Transverse colon (tissue), 4 donors: ENCODE measurements around the gene RAB11FIP5. TPM values are rescaled to one million over a fixed set of nuclear protein-coding genes. Genes with fewer than 3 reads are reported as not detected.
A peak's percentile ranks its signal among the peaks of the same experiment; 100 is the strongest.

ENCODE experiments used
- DNase-seq: peaks from one replicate; pipeline ENCODE4 v3.0.0-alpha.2; 2019
- H3K27ac ChIP-seq, 4 donors: fragments of 200-600 bp; sonication (generic); 2 replicates each; pipeline ENCODE4 v1.5.1; 2016 to 2018; ENCODE audit warnings: inconsistent platforms in 4 of 4
- H3K27me3 ChIP-seq: fragments of 200-600 bp; sonication (generic); 2 replicates; pipeline ENCODE4 v1.5.1; 2017; ENCODE audit warnings: inconsistent platforms
- H3K36me3 ChIP-seq, 4 donors: fragments of 200-600 bp; sonication (generic); 2 replicates each; pipeline ENCODE4 v1.5.1; 2017 to 2019; ENCODE audit warnings: inconsistent platforms in 4 of 4
- H3K4me1 ChIP-seq, 4 donors: fragments of 200-600 bp; sonication (generic); 2 replicates each; pipeline ENCODE4 v1.5.1; 2017 to 2020; ENCODE audit warnings: inconsistent platforms in 4 of 4
- H3K4me3 ChIP-seq, 4 donors: fragments of 200-600 bp; sonication (generic); 1 replicate in 1 of 4; 2 replicates in 3 of 4; pipeline versions ENCODE4 v1.5.1 to v1.6.1; 2017 to 2019; ENCODE audit warnings: inconsistent platforms in 4 of 4
- H3K9me3 ChIP-seq, 2 donors: fragments of 200-600 bp; sonication (generic); 2 replicates each; pipeline ENCODE4 v1.5.1; 2017 to 2019; ENCODE audit warnings: inconsistent platforms in 2 of 2
- CTCF ChIP-seq, 5 experiments: fragments of 200-600 bp in 3 of 5; fragments of 450-650 bp in 2 of 5; sonication (generic) in 3 of 5; IDR thresholded peaks; 1 replicate in 2 of 5; 2 replicates in 3 of 5; pipeline ENCODE4 v1.5.1; 2016 to 2017; ENCODE audit warnings: antibody characterized with exemption in 5 of 5, inconsistent platforms in 3 of 5, mild to moderate bottlenecking in 2 of 5, moderate library complexity in 1 of 5
- EP300 ChIP-seq: sonication (generic); formaldehyde crosslinking; IDR thresholded peaks from one replicate; pipeline ENCODE4 v1.6.1; 2017; ENCODE audit warnings: antibody characterized with exemption, low read depth
- POLR2A ChIP-seq: fragments of 450-650 bp; IDR thresholded peaks from one replicate; pipeline ENCODE4 v1.6.1; 2016; ENCODE audit warnings: antibody characterized with exemption, mild to moderate bottlenecking, moderate library complexity
- POLR2AphosphoS5 ChIP-seq, 3 donors: sonication (generic); formaldehyde crosslinking; IDR thresholded peaks; one replicate each; pipeline ENCODE4 v1.6.1; 2016; ENCODE audit warnings: antibody characterized with exemption in 3 of 3
- WGBS, 2 donors: methylation state at CpG; one replicate each; pipeline ENCODE4 v1.1.5; 2018; ENCODE audit warnings: low coverage in 1 of 2; 5-methylcytosine and 5-hydroxymethylcytosine counted together
- in situ Hi-C, 4 donors: fragments of 200-750 bp; cut with MboI; loops; one replicate each; pipeline versions ENCODE4 v1.15.0 to v1.15.1; 2017; ENCODE audit warnings: low sequenced_read_pairs in 3 of 4, low pct_ligation_motif_present in 1 of 4, low pct_unique_long_range_greater_than_20kb in 1 of 4
- intact Hi-C: fragments of 100-400 bp; cut with DNase I; formaldehyde crosslinking; loops from one replicate; pipeline ENCODE4 v1.15.1; 2023; ENCODE audit warnings: low total_unique reads
- total RNA-seq, 4 donors: library from RNA; depleted of rRNA; stranded (reverse); fragments of >200 nt; gene quantifications; one replicate each; pipeline ENCODE4 v1.1.0, GENCODE V29; 2016

RAB11FIP5 gene
- total RNA-seq, 4 donors from 2014 or later = 22.7 to 31.0 (median 26.9) TPM

- 18 to 29% methylated on average over 3 to 16 of the region's 16 CpGs for WGBS, 2 donors
- H3K36me3 ChIP-seq = no peaks in the 10 kb centered on the region
- peaks cover 11 to 35% (median 25%) of the 10 kb centered on the region in 4 donors for H3K4me1 ChIP-seq
- no peaks in the 10 kb centered on the region for H3K27me3 ChIP-seq
- in situ Hi-C loops (no loop called here), intact Hi-C loops (no loop called here)
- H3K27ac ChIP-seq = peak overlapping the region; percentile 81 to 93 (median 91)
- peak; percentile 55 for DNase-seq
- no peak for TF ChIP-seq EP300
- TF ChIP-seq CTCF (IDR thresholded peaks at IDR 0.05) = peak in 1 of 5 experiments; percentile 15
- peak; percentile 33 for TF ChIP-seq POLR2A
- no peaks in the 10 kb centered on the region for H3K9me3 ChIP-seq
- H3K4me3 ChIP-seq = peak overlapping the region; percentile 26 to 79 (median 64)
Observed at GRCh38 chr2:73111073-73112025, 1.4 kb downstream of the RAB11FIP5 start.

GRCh38 chr2:73110168-73111072, 2.3 kb downstream of the RAB11FIP5 start:
- whole genome bisulfite sequencing, 2 donors = 87% methylated on average over 4 of the region's 4 CpGs; no CpG with 5 or more reads in 1 of the 2 donors
- H3K36me3 ChIP-seq = no peaks in the 10 kb centered on the region
- H3K27ac ChIP-seq = peak overlapping the region; percentile 81 to 93 (median 91)
- H3K4me3 ChIP-seq = peak overlapping the region in 1 of 4 donors; percentile 61
- H3K9me3 ChIP-seq = no peaks in the 10 kb centered on the region
- no peak for TF ChIP-seq CTCF (IDR thresholded peaks at IDR 0.05)
- TF ChIP-seq POLR2A = no peak
- no peak for TF ChIP-seq POLR2AphosphoS5 (IDR thresholded peaks at IDR 0.05)
- TF ChIP-seq EP300 = no peak
- in situ Hi-C loops (no loop called here), intact Hi-C loops (no loop called here)
- peaks cover 11 to 35% (median 25%) of the 10 kb centered on the region in 4 donors for H3K4me1 ChIP-seq
- no peak for DNase-seq
- no peaks in the 10 kb centered on the region for H3K27me3 ChIP-seq

DNA sequence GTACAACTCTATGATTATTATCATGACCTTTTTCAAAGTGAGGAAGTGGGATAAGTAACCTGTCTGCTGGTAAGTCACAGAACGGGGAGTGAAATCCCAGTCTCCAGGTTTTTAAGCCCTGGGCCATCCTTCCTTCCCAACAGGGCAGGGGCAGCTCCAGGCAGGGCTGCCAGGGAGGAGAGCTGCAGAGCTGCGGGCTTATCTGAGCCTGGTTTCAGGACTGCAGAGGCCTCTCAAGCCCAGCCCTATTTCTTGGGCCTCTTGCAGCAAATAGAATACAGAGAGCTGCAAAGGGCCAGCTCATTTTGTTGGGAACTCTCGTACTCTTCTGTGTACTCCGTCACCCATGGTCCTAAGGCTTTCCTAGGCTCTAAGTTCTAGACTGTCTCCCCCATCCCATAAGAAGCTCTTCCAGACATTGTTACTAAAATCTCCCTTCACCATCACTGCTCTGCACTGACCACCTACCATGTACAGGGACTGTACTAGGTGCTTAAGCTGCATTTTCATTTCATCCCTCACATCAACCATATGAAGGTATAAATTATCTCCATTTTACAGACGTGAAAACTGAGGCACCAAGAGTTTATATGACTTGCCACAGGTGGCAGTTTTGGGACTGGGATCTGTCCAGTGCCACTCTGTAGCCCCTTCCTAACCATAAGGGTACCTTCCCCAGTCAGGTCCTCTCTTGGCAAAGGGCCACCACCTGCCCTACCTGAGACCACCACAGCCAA, 3.1 kb downstream of the RAB11FIP5 start:
- H3K4me1 ChIP-seq = peaks cover 11 to 35% (median 25%) of the 10 kb centered on the region in 4 donors
- TF ChIP-seq POLR2A (no peak), POLR2AphosphoS5 (IDR thresholded peaks at IDR 0.05) (no peak), CTCF (IDR thresholded peaks at IDR 0.05) (no peak), EP300 (no peak)
- peak overlapping the region in 1 of 4 donors; percentile 6 for H3K27ac ChIP-seq
- WGBS, 2 donors = 80 to 90% methylated on average over 1 to 5 of the region's 5 CpGs
- intact Hi-C loops (no loop called here), in situ Hi-C loops (loop anchor here in 1 of 4 donors (10.0 kb wide), 1 partner anchor 45 kb away; no protein-coding TSS in a partner anchor)
- no peak overlapping the region for H3K4me3 ChIP-seq
- no peaks in the 10 kb centered on the region for H3K36me3 ChIP-seq
- no peaks in the 10 kb centered on the region for H3K27me3 ChIP-seq
- no peaks in the 10 kb centered on the region for H3K9me3 ChIP-seq
- no peak for DNase-seq
